OCI-LY7 (cell line): ENCODE results near the gene DSN1. TPM values are rescaled to one million over a fixed set of nuclear protein-coding genes. Genes with fewer than 3 reads are reported as not detected.

ENCODE experiments used
- BruUV-seq: library from RNA; stranded (reverse); fragments of 400-500 nt; replicated peaks from 2 replicates; lab custom pipeline; 2021; lab: Mats Ljungman, UMichigan
- CTCF ChIA-PET: fragments of 300-600 bp; sonication (Branson Sonifier 250); formaldehyde crosslinking; loops from one replicate; lab custom pipeline; 2022; ENCODE audit warnings: antibody characterized with exemption; ENCODE audit not compliant: unreplicated experiment; lab: Charles Lee
- POLR2A ChIA-PET: fragments of 300-600 bp; sonication (Branson Sonifier 250); formaldehyde crosslinking; loops from one replicate; lab custom pipeline; 2022; ENCODE audit warnings: antibody characterized with exemption; lab: Charles Lee
- DNase-seq: peaks from one replicate; pipeline ENCODE4 v3.0.0-alpha.2; 2015; ENCODE audit warnings: low spot score
- H2AFZ ChIP-seq: fragments of 200-600 bp; sonication (generic), shearing (Covaris generic); 2 replicates; pipeline ENCODE4 v1.6.1; 2014; ENCODE audit warnings: mild to moderate bottlenecking, antibody characterized with exemption, low read length, moderate library complexity
- H3K27ac ChIP-seq: fragments of 200-600 bp; sonication (generic); 2 replicates; pipeline ENCODE4 v1.5.1; 2014; ENCODE audit warnings: mixed run types, low read depth, mild to moderate bottlenecking, moderate library complexity, low read length, inconsistent platforms; ENCODE audit not compliant: poor library complexity, severe bottlenecking
- H3K36me3 ChIP-seq: fragments of 200-600 bp; sonication (generic); 2 replicates; pipeline ENCODE4 v1.6.1; 2014; ENCODE audit warnings: mild to moderate bottlenecking, antibody characterized with exemption, low read length, moderate library complexity, mixed read lengths; ENCODE audit not compliant: insufficient read depth
- H3K4me1 ChIP-seq: fragments of 200-600 bp; sonication (generic); 2 replicates; pipeline ENCODE4 v1.5.1; 2014; ENCODE audit warnings: mild to moderate bottlenecking, low read length; ENCODE audit not compliant: insufficient read depth, poor library complexity, severe bottlenecking
- H3K4me2 ChIP-seq: fragments of 200-600 bp; sonication (generic); 2 replicates; pipeline ENCODE4 v1.6.1; 2014; ENCODE audit warnings: mild to moderate bottlenecking, low read length
- H3K4me3 ChIP-seq: fragments of 200-600 bp; sonication (generic); 2 replicates; pipeline ENCODE4 v1.5.1; 2014; ENCODE audit warnings: mild to moderate bottlenecking, low read depth, low read length; ENCODE audit not compliant: poor library complexity, severe bottlenecking
- H3K79me2 ChIP-seq: fragments of 200-600 bp; sonication (generic); 2 replicates; pipeline ENCODE4 v1.6.1; 2016; ENCODE audit warnings: low read depth, mild to moderate bottlenecking, low read length, moderate library complexity, mixed read lengths; ENCODE audit not compliant: insufficient read depth
- H3K9me2 ChIP-seq: fragments of 200-600 bp; sonication (generic); 2 replicates; pipeline ENCODE4 v1.6.1; 2016; ENCODE audit warnings: mild to moderate bottlenecking, low read length, mixed read lengths; ENCODE audit not compliant: insufficient read depth
- H3K9me3 ChIP-seq: fragments of 200-600 bp; sonication (generic); 2 replicates; pipeline ENCODE4 v1.6.1; 2014; ENCODE audit warnings: mild to moderate bottlenecking, mixed run types, low read length, mixed read lengths
- H4K20me1 ChIP-seq: fragments of 200-600 bp; sonication (generic); 2 replicates; pipeline ENCODE4 v1.6.1; 2014; ENCODE audit warnings: mild to moderate bottlenecking, antibody characterized with exemption, low read length, moderate library complexity, mixed read lengths; ENCODE audit not compliant: insufficient read depth
- EZH2phosphoT487 ChIP-seq: fragments of 200-600 bp; sonication (generic); IDR thresholded peaks from 2 replicates; pipeline ENCODE4 v1.6.1; 2018; ENCODE audit warnings: low read depth, borderline replicate concordance, mild to moderate bottlenecking, mixed run types, antibody characterized with exemption, low read length, moderate library complexity, mixed read lengths
- intact Hi-C: fragments of 100-400 bp; cut with micrococcal nuclease; formaldehyde crosslinking; loops from one replicate; pipeline ENCODE4 v1.10.0; 2022; ENCODE audit not compliant: unreplicated experiment
- total RNA-seq, 2 experiments: library from RNA; depleted of rRNA in 1 of 2; stranded (reverse); fragments of >200 nt in 1 of 2; shearing (Covaris generic) in 1 of 2; gene quantifications; 2 replicates each; pipeline ENCODE4 v1.2.3, GENCODE V29; 2014 to 2022
- TF ChIP-seq, protein P1 (sequence below): fragments of 200-600 bp; sonication (generic); conservative IDR thresholded peaks from 2 replicates; pipeline ENCODE4 v1.5.1; 2014; ENCODE audit warnings: mild to moderate bottlenecking, antibody characterized with exemption, low read length, moderate library complexity, mixed read lengths

Gene DSN1
- total RNA-seq, 2 experiments from 2014 or later, result 33.0 to 37.6 TPM

DNA sequence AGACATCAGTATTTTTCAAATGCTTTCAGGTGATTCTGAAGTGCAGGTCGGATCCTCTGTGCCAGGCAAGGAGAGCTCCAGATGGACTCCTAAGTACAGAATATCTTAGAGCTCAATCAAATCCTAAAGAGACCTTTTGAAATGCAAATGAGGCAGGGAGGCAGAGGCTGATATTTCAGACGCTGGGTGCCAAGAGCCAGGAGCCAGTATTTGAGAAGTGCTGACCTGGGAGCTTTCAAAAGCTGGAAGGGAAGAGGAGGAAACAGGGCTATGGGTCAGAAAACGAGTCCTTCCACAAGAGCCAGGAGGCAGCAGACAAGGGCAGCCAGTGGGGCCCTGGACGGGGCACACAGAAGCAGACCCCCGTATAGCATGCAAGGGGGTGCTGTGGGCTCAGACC lies 46.1 kb upstream of the DSN1 start:
- no peaks in the 10 kb centered on the region for H3K9me2 ChIP-seq
- POLR2A ChIA-PET, result interaction anchor here (0.7 kb wide), 1 partner anchor 56 kb away, joined by 6 read pairs; no protein-coding TSS in a partner anchor
- peaks cover 3% of the 10 kb centered on the region for H3K4me1 ChIP-seq
- DNase-seq, result no peak
- 0 out of 2 replicates have a peak, but pooled peaks cover 6% of the 10 kb centered on the region for H3K36me3 ChIP-seq
- H3K4me3 ChIP-seq, result no peak overlapping the region
- H3K79me2 ChIP-seq, result no peaks in the 10 kb centered on the region
- no peak for TF ChIP-seq EZH2phosphoT487
- TF ChIP-seq, protein P1, sequence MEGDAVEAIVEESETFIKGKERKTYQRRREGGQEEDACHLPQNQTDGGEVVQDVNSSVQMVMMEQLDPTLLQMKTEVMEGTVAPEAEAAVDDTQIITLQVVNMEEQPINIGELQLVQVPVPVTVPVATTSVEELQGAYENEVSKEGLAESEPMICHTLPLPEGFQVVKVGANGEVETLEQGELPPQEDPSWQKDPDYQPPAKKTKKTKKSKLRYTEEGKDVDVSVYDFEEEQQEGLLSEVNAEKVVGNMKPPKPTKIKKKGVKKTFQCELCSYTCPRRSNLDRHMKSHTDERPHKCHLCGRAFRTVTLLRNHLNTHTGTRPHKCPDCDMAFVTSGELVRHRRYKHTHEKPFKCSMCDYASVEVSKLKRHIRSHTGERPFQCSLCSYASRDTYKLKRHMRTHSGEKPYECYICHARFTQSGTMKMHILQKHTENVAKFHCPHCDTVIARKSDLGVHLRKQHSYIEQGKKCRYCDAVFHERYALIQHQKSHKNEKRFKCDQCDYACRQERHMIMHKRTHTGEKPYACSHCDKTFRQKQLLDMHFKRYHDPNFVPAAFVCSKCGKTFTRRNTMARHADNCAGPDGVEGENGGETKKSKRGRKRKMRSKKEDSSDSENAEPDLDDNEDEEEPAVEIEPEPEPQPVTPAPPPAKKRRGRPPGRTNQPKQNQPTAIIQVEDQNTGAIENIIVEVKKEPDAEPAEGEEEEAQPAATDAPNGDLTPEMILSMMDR, result no peak
- H3K27ac ChIP-seq, result no peak overlapping the region
- no TSS peak for BruUV-seq
- no peaks in the 10 kb centered on the region for H3K9me3 ChIP-seq
- intact Hi-C loops, result no loop called here
- CTCF ChIA-PET, result no interaction called here
- no peak overlapping the region for H2AFZ ChIP-seq
- H4K20me1 ChIP-seq, result no peaks in the 10 kb centered on the region
- H3K4me2 ChIP-seq, result no peak overlapping the region

GRCh38 chr20:36818861-36819260 lies 45.3 kb upstream of the DSN1 start:
- H3K79me2 ChIP-seq, result no peaks in the 10 kb centered on the region
- no peak overlapping the region for H3K4me3 ChIP-seq
- no TSS peak for BruUV-seq
- H3K4me2 ChIP-seq, result no peak overlapping the region
- intact Hi-C loops, result no loop called here
- ChIA-PET POLR2A (interaction anchor here (0.6 to 0.7 kb wide), 2 partner anchors 55 to 220 kb away, joined by 3 to 6 read pairs; no protein-coding TSS in a partner anchor), CTCF (no interaction called here)
- H3K9me2 ChIP-seq, result no peaks in the 10 kb centered on the region
- H2AFZ ChIP-seq, result no peak overlapping the region
- H3K4me1 ChIP-seq, result peaks cover 3% of the 10 kb centered on the region
- no peaks in the 10 kb centered on the region for H3K9me3 ChIP-seq
- 0 out of 2 replicates have a peak, but pooled peaks cover 6% of the 10 kb centered on the region for H3K36me3 ChIP-seq
- no peak for DNase-seq
- H3K27ac ChIP-seq, result no peak overlapping the region
- no peak for TF ChIP-seq EZH2phosphoT487
- TF ChIP-seq, protein P1, result no peak
- no peaks in the 10 kb centered on the region for H4K20me1 ChIP-seq

GRCh38 chr20:36818185-36818584 lies 44.6 kb upstream of the DSN1 start:
- Histone ChIP-seq H3K4me2 (no peak overlapping the region), H3K9me3 (no peaks in the 10 kb centered on the region), H3K36me3 (0 out of 2 replicates have a peak, but pooled peaks cover 6% of the 10 kb centered on the region), H3K79me2 (no peaks in the 10 kb centered on the region), H2AFZ (no peak overlapping the region), H3K9me2 (no peaks in the 10 kb centered on the region), H3K4me3 (no peak overlapping the region), H4K20me1 (no peaks in the 10 kb centered on the region), H3K27ac (no peak overlapping the region), H3K4me1 (peaks cover 3% of the 10 kb centered on the region)
- intact Hi-C loops, result no loop called here
- TF ChIP-seq, protein P1, result no peak
- no peak for TF ChIP-seq EZH2phosphoT487
- DNase-seq, result no peak
- ChIA-PET POLR2A (interaction anchor here (0.8 kb wide), 1 partner anchor 28 kb away, joined by 6 read pairs; no protein-coding TSS in a partner anchor), CTCF (interaction anchor here (1.0 kb wide), 1 partner anchor 10 kb away, joined by 3 read pairs; no protein-coding TSS in a partner anchor)
- no TSS peak for BruUV-seq
